SJSA1 (cell line): ENCODE data around the gene PTX4. TPM values are rescaled to one million over a fixed set of nuclear protein-coding genes. Genes with fewer than 3 reads are reported as not detected.

ENCODE experiments used
- DNase-seq, 2 experiments: peaks; one replicate each; pipeline ENCODE4 v3.0.0-alpha.2; 2015 to 2020; ENCODE audit warnings: low spot score in 2 of 2, low read depth in 1 of 2
- H3K27ac ChIP-seq: fragments of 250-450 bp; sonication (Bioruptor Pico); 2 replicates; pipeline ENCODE4 v1.5.1; 2020; ENCODE audit warnings: mild to moderate bottlenecking, moderate library complexity
- H3K27me3 ChIP-seq: fragments of 250-450 bp; sonication (Bioruptor Pico); replicated peaks from 2 replicates; pipeline ENCODE4 v1.5.1; 2020; ENCODE audit warnings: mild to moderate bottlenecking, moderate library complexity
- H3K36me3 ChIP-seq: fragments of 250-450 bp; sonication (Bioruptor Pico); 2 replicates; pipeline ENCODE4 v1.5.1; 2020; ENCODE audit warnings: mild to moderate bottlenecking
- H3K4me1 ChIP-seq: fragments of 250-450 bp; sonication (Bioruptor Pico); replicated peaks from 2 replicates; pipeline ENCODE4 v1.6.1; 2021; ENCODE audit warnings: mild to moderate bottlenecking
- H3K4me3 ChIP-seq: fragments of 250-450 bp; sonication (Bioruptor Pico); 2 replicates; pipeline ENCODE4 v1.5.1; 2020; ENCODE audit warnings: mild to moderate bottlenecking
- H3K9me3 ChIP-seq: fragments of 250-450 bp; sonication (Bioruptor Pico); replicated peaks from 2 replicates; pipeline ENCODE4 v1.5.1; 2020; ENCODE audit warnings: mild to moderate bottlenecking
- total RNA-seq: library from RNA; depleted of rRNA; stranded (reverse); fragments of >200 nt; shearing (Covaris generic); gene quantifications from 2 replicates; pipeline ENCODE4 v1.2.3, GENCODE V29; 2014; rRNA removed

The PTX4 gene
- total RNA-seq, result not detected in 2 replicates

- Histone ChIP-seq H3K27me3 (no peaks in the 10 kb centered on the region; the same call in 1 of the 2 replicates), H3K27ac (no peak within 1 kb of the TSS), H3K36me3 (no peaks in the 10 kb centered on the region), H3K9me3 (0 out of 2 replicates have a peak, but pooled peaks cover 2% of the 10 kb centered on the region), H3K4me1 (peaks cover 5% of the 10 kb centered on the region), H3K4me3 (no peak within 1 kb of the TSS)
- DNase-seq, result no peak
These were observed at the start of gene PTX4 for GRCh38 chr16:1488619-1489018. Gene PTX4, minus strand, starts transcription at chr16:1488944. Its CDS starts 35 bp downstream, at chr16:1488909.

GRCh38 chr16:1537763-1538289 lies 49.1 kb upstream of the PTX4 start:
- Histone ChIP-seq H3K9me3 (no peaks in the 10 kb centered on the region), H3K4me3 (no peak overlapping the region), H3K4me1 (0 out of 2 replicates have a peak, but pooled peaks cover 4% of the 10 kb centered on the region), H3K27ac (no peak overlapping the region), H3K36me3 (no peaks in the 10 kb centered on the region), H3K27me3 (no peaks in the 10 kb centered on the region)
- DNase-seq, result no peak

- no peaks in the 10 kb centered on the region for H3K36me3 ChIP-seq
These were observed 48.4 kb upstream of the PTX4 start for GRCh38 chr16:1537138-1537577.

GRCh38 chr16:1536601-1537000 lies 47.9 kb upstream of the PTX4 start:
- Histone ChIP-seq H3K27me3 (no peaks in the 10 kb centered on the region), H3K9me3 (no peaks in the 10 kb centered on the region), H3K27ac (no peak overlapping the region), H3K36me3 (no peaks in the 10 kb centered on the region), H3K4me1 (0 out of 2 replicates have a peak, but pooled peaks cover 4% of the 10 kb centered on the region), H3K4me3 (no peak overlapping the region)
- DNase-seq, result no peak

More at GRCh38 chr16:1537138-1537577, 48.4 kb upstream of the PTX4 start:
- H3K27ac ChIP-seq, result no peak overlapping the region
- DNase-seq, result no peak
- no peak overlapping the region for H3K4me3 ChIP-seq
- H3K9me3 ChIP-seq, result no peaks in the 10 kb centered on the region
- H3K4me1 ChIP-seq, result 0 out of 2 replicates have a peak, but pooled peaks cover 4% of the 10 kb centered on the region
- no peaks in the 10 kb centered on the region for H3K27me3 ChIP-seq

GRCh38 chr16:1535391-1536291 lies 46.9 kb upstream of the PTX4 start:
- Histone ChIP-seq H3K4me3 (no peak overlapping the region), H3K27ac (no peak overlapping the region), H3K27me3 (no peaks in the 10 kb centered on the region), H3K4me1 (0 out of 2 replicates have a peak, but pooled peaks cover 4% of the 10 kb centered on the region), H3K36me3 (no peaks in the 10 kb centered on the region), H3K9me3 (no peaks in the 10 kb centered on the region)
- DNase-seq, result no peak

GRCh38 chr16:1534021-1535020 lies 45.6 kb upstream of the PTX4 start:
- Histone ChIP-seq H3K27ac (no peak overlapping the region), H3K27me3 (no peaks in the 10 kb centered on the region), H3K36me3 (no peaks in the 10 kb centered on the region), H3K4me1 (0 out of 2 replicates have a peak, but pooled peaks cover 4% of the 10 kb centered on the region), H3K9me3 (no peaks in the 10 kb centered on the region), H3K4me3 (no peak overlapping the region)
- DNase-seq, result no peak

- Histone ChIP-seq H3K27ac (no peak within 1 kb of the TSS), H3K27me3 (no peaks in the 10 kb centered on the region), H3K4me1 (0 out of 2 replicates have a peak, but pooled peaks cover 4% of the 10 kb centered on the region), H3K9me3 (no peaks in the 10 kb centered on the region), H3K36me3 (no peaks in the 10 kb centered on the region), H3K4me3 (no peak within 1 kb of the TSS)
- DNase-seq, result no peak
These were observed 44.8 kb upstream of the PTX4 start, which contains the start of gene TMEM204 for GRCh38 chr16:1533443-1533951. Gene TMEM204, plus strand, starts transcription at chr16:1533666. Its CDS starts 610 bp downstream, at chr16:1534276.

GRCh38 chr16:1532771-1533170 lies 44.0 kb upstream of the PTX4 start:
- Histone ChIP-seq H3K4me3 (no peak overlapping the region), H3K36me3 (no peaks in the 10 kb centered on the region), H3K4me1 (0 out of 2 replicates have a peak, but pooled peaks cover 4% of the 10 kb centered on the region), H3K27me3 (no peaks in the 10 kb centered on the region), H3K9me3 (no peaks in the 10 kb centered on the region), H3K27ac (no peak overlapping the region)
- DNase-seq, result no peak

- DNase-seq, result no peak
- no peak overlapping the region for H3K27ac ChIP-seq
- no peaks in the 10 kb centered on the region for H3K9me3 ChIP-seq
These were observed 43.5 kb upstream of the PTX4 start for GRCh38 chr16:1532081-1532760.

GRCh38 chr16:1531638-1531910 lies 42.8 kb upstream of the PTX4 start:
- no peaks in the 10 kb centered on the region for H3K36me3 ChIP-seq
- 0 out of 2 replicates have a peak, but pooled peaks cover 4% of the 10 kb centered on the region for H3K4me1 ChIP-seq
- no peak overlapping the region for H3K27ac ChIP-seq
- H3K27me3 ChIP-seq, result no peaks in the 10 kb centered on the region
- no peaks in the 10 kb centered on the region for H3K9me3 ChIP-seq
- no peak for DNase-seq
- H3K4me3 ChIP-seq, result no peak overlapping the region

More at GRCh38 chr16:1532081-1532760, 43.5 kb upstream of the PTX4 start:
- Histone ChIP-seq H3K4me3 (no peak overlapping the region), H3K27me3 (no peaks in the 10 kb centered on the region), H3K4me1 (0 out of 2 replicates have a peak, but pooled peaks cover 4% of the 10 kb centered on the region), H3K36me3 (no peaks in the 10 kb centered on the region)

GRCh38 chr16:1530883-1531637 lies 42.3 kb upstream of the PTX4 start:
- Histone ChIP-seq H3K27me3 (no peaks in the 10 kb centered on the region), H3K27ac (no peak overlapping the region), H3K4me1 (0 out of 2 replicates have a peak, but pooled peaks cover 4% of the 10 kb centered on the region), H3K4me3 (no peak overlapping the region), H3K36me3 (no peaks in the 10 kb centered on the region), H3K9me3 (no peaks in the 10 kb centered on the region)
- DNase-seq, result no peak

- no peak overlapping the region for H3K4me3 ChIP-seq
- 0 out of 2 replicates have a peak, but pooled peaks cover 4% of the 10 kb centered on the region for H3K4me1 ChIP-seq
- no peak overlapping the region for H3K27ac ChIP-seq
- H3K36me3 ChIP-seq, result no peaks in the 10 kb centered on the region
- H3K27me3 ChIP-seq, result no peaks in the 10 kb centered on the region
- DNase-seq, result no peak
- H3K9me3 ChIP-seq, result no peaks in the 10 kb centered on the region
These were observed 41.7 kb upstream of the PTX4 start for GRCh38 chr16:1530349-1530882.
